Cerebellar cortex (tissue), 1 donor: Measurements from ENCODE around the gene SMC6.

Experiments used
- DNase-seq: peaks from one replicate; pipeline ENCODE4 v3.0.0-alpha.2; 2015; ENCODE audit warnings: low spot score

Gene SMC6

GRCh38 chr2:17717666-17718065 lies 35.9 kb downstream of the SMC6 start:
- DNase-seq: no peak

GRCh38 chr2:17713291-17713690 lies 40.3 kb downstream of the SMC6 start:
- DNase-seq: no peak

GRCh38 chr2:17710547-17711248 lies 42.9 kb downstream of the SMC6 start:
- DNase-seq: no peak

GRCh38 chr2:17709897-17710296 lies 43.7 kb downstream of the SMC6 start:
- DNase-seq: no peak

- no peak for DNase-seq
These were observed 45.1 kb downstream of the SMC6 start for GRCh38 chr2:17708501-17708900.

GRCh38 chr2:17706845-17707244 lies 46.8 kb downstream of the SMC6 start:
- no peak for DNase-seq

GRCh38 chr2:17690776-17691175 lies 62.8 kb downstream of the SMC6 start:
- DNase-seq: no peak

- no peak for DNase-seq
These were observed 64.6 kb downstream of the SMC6 start for GRCh38 chr2:17689010-17689409.

- no peak for DNase-seq
These were observed 65.0 kb downstream of the SMC6 start for GRCh38 chr2:17688600-17688999.

- DNase-seq: no peak
These were observed 69.6 kb downstream of the SMC6 start for GRCh38 chr2:17683981-17684380.

- no peak for DNase-seq
These were observed 71.3 kb downstream of the SMC6 start for GRCh38 chr2:17682098-17682857.

- no peak for DNase-seq
These were observed 73.5 kb downstream of the SMC6 start for GRCh38 chr2:17680119-17680518.

GRCh38 chr2:17674817-17675216 lies 78.8 kb downstream of the SMC6 start:
- no peak for DNase-seq

GRCh38 chr2:17672583-17673317 lies 80.9 kb downstream of the SMC6 start:
- DNase-seq: no peak

GRCh38 chr2:17667898-17668297 lies 85.7 kb downstream of the SMC6 start:
- no peak for DNase-seq

GRCh38 chr2:17664534-17664933 lies 89.1 kb downstream of the SMC6 start:
- DNase-seq: no peak

GRCh38 chr2:17662723-17663122 lies 90.9 kb downstream of the SMC6 start:
- DNase-seq: no peak

- no peak for DNase-seq
These were observed 92.2 kb downstream of the SMC6 start for GRCh38 chr2:17661460-17661859.

GRCh38 chr2:17660219-17660618 lies 93.4 kb downstream of the SMC6 start:
- no peak for DNase-seq

GRCh38 chr2:17658251-17658843 lies 95.3 kb downstream of the SMC6 start:
- no peak for DNase-seq

- no peak for DNase-seq
These were observed 95.9 kb downstream of the SMC6 start for GRCh38 chr2:17657759-17658158.

GRCh38 chr2:17652681-17653394 lies 100.8 kb downstream of the SMC6 start:
- DNase-seq: no peak
